ENCODE measurements around the gene PRR20E.
"Not testable (repeated sequence)": the region's sequence is repeated elsewhere in the genome, so short reads cannot be mapped to it uniquely, and the experiment has no call there.

Gene PRR20E

DNA sequence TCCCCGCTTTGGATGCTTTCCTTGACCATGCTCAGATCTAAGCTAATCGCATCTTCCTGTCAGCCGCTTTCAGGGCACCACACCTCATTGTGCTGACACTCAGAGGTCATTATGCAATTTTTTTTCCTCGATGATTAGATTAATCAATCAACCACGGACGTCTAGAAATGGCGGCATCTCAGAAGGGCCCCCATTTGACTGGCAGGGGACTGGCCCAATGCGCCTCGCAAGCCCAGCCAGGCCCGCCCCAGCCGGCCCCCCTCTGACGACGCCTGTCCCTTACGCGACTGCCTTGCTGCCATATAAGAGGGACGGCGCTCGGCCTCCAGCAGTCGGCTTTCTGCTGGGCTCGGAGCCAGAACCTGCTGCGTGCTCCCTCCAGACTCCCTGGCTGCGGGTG lies at the start of gene PRR20E:
Gene PRR20E (plus strand): TSS at position 301 of the 400 bp plus-strand sequence. CDS start 387 bp downstream, outside the sequence.
- DNase-seq (ENCODE audit: low read depth): not testable (repeated sequence)

DNA sequence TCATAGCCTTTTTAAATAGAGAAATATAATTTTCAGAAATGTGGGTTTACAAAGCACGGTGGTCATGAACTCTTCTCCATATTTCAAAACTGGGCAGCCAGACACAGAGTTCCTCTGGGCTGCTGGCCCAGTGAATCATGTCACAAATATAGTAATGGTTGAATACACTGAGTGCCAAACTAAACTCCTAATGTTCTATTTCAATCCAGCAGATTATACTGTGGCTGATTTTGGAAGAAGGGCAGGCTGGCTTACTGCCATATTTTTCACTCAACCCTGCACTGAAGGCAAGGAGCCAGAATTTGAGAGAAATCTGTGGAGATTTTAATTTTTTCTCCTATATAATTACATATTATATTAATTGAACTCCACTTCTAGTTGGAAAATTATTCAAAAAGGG lies 43.3 kb upstream of the PRR20E start:
- DNase-seq (ENCODE audit: low read depth): no peak

DNA sequence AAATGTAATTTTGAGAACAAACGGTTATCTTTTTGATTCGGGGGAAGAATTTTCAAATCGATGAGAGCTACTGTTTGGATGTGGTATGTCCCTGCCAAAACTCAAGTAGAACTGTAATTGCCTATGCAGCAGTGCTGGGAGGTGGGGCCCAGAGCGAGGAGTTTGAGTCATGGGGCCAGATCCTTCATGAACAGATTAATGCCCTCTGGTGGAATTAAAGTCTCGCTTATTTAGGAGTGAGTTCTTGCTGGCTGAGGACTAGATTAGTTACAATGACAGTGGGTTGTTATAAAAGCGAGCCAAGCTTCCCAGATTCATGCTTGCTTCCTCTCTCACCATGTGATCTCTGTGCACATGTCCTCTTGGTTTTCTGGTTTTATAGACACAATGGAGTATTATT lies 38.1 kb upstream of the PRR20E start:
- no peak for DNase-seq (ENCODE audit: low read depth)

DNA sequence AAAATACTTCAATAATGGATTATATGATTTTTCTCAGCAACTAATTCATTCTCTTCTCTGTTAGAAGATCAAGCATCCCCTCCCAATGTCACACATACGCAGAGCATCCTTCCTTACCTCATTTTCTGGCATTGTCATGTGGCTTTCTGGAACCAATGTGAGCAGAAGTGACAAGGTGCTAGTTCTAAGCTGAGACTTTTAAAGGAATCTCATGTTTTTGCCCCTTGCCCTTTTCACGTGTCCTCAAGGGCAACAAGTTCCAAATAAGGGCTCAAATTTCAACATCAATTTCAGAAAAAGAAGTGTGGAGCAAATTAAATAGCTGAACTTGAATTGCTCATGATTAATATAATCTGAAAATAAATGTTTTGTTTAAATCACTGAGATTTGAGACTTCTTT lies 30.9 kb upstream of the PRR20E start:
- DNase-seq (ENCODE audit: low read depth): no peak

DNA sequence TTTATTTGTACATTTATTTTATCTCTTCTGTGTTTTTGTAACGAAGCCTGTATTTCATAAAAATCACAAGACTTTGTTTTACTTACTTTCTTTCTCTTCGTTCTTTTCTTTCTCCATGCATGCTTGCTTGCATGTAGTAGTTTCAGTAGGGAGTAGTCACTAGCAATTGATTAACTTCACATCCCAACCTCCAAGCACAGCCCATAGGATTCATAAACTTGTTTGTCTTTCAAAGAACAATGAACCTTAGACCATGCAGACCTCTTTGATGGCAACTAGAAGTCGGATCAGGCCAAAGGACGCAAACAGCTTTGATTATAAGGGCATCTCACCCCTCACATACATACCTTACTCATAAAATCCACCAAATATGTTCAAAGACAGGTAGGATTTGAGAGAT lies 29.4 kb upstream of the PRR20E start:
- DNase-seq (ENCODE audit: low read depth): no peak

DNA sequence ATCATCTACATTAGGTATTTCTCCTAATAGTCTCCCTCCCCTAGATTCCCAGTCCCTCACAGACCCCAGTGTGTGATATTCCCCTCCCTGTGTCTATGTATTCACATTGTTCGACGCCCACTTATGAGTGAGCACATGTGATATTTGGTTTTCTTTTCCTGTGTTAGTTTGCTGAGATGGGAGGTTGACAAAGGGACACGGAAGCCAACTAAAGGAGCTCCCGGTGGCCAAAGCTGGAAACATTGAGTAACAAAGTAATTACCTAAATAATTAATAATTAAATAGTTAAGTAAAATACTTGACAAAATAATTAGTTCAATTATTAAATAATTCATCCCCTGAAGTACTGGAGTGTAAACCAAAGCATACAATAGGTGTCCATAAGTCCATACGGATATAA lies 28.0 kb upstream of the PRR20E start:
- no peak for DNase-seq (ENCODE audit: low read depth)

DNA sequence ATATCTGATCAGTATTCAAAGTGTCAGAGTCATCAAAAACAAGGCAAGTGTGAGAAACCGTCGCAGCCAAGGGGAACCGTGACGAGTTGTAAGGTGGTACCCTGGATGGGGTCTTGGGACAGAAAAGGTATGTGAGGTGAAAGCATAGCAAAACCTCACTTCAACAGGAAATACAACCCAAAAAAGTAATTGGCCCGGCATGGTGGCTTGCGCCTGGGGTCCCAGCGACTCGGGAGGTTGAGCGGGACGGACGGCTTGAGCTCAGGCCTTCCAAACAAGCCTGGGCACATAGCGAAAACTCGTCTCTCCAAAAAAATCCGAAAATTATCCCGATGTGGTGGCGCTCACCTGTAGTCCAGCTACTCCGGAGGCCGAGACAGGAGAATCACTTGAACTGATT lies 27.2 kb upstream of the PRR20E start:
- DNase-seq (ENCODE audit: low read depth): not testable (repeated sequence)

DNA sequence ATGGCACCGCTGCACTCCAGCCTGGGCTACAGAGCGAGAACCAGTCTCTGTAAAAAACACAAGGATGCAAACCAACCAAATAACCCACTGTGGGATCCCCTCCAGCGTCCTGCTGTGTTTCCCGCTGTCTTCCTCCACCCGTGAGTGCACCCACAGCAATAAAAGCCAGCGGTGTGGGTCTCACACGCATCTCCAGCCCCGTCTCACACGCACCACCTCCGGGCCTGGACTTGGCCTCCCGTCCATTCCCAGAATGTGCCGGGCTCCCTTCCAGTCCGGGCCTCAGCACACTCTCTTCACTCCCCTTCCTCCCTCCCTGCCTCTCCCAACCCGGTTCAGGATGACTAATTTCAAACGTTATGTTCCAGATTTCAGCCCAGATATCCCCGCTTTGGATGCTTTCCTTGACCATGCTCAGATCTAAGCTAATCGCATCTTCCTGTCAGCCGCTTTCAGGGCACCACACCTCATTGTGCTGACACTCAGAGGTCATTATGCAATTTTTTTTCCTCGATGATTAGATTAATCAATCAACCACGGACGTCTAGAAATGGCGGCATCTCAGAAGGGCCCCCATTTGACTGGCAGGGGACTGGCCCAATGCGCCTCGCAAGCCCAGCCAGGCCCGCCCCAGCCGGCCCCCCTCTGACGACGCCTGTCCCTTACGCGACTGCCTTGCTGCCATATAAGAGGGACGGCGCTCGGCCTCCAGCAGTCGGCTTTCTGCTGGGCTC lies 26.6 kb upstream of the PRR20E start, which contains the start of gene PRR20A:
Gene PRR20A (plus strand): TSS at position 684 of the 734 bp plus-strand sequence. CDS start 387 bp downstream, outside the sequence.
- not testable (repeated sequence) for DNase-seq (ENCODE audit: low read depth)

DNA sequence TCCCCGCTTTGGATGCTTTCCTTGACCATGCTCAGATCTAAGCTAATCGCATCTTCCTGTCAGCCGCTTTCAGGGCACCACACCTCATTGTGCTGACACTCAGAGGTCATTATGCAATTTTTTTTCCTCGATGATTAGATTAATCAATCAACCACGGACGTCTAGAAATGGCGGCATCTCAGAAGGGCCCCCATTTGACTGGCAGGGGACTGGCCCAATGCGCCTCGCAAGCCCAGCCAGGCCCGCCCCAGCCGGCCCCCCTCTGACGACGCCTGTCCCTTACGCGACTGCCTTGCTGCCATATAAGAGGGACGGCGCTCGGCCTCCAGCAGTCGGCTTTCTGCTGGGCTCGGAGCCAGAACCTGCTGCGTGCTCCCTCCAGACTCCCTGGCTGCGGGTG lies 19.8 kb upstream of the PRR20E start, which contains the start of gene PRR20B:
Gene PRR20B (plus strand): TSS at position 301 of the 400 bp plus-strand sequence. CDS start 387 bp downstream, outside the sequence.
- DNase-seq (ENCODE audit: low read depth): not testable (repeated sequence)

DNA sequence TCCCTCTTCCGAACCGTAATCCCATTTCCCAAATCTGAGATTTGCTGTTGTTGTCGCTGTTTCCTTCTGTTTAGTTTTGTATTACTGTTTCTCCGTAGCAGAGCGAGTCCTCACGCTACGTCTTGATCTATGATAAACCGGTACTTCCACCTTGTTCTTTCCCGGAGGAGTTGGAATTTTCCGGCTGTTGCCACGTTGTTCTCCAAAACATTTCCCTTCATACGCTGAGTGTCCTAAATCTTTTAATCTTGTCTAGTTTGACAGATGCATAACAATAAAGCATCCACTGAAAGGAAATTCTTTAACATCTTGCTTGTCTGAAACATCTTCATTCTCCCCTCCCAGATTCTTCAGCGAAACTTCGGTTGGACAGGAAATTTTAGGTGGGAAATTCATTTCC lies 18.9 kb upstream of the PRR20E start:
- not testable (repeated sequence) for DNase-seq (ENCODE audit: low read depth)

DNA sequence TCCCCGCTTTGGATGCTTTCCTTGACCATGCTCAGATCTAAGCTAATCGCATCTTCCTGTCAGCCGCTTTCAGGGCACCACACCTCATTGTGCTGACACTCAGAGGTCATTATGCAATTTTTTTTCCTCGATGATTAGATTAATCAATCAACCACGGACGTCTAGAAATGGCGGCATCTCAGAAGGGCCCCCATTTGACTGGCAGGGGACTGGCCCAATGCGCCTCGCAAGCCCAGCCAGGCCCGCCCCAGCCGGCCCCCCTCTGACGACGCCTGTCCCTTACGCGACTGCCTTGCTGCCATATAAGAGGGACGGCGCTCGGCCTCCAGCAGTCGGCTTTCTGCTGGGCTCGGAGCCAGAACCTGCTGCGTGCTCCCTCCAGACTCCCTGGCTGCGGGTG lies 13.2 kb upstream of the PRR20E start, which contains the start of gene PRR20C:
Gene PRR20C (plus strand): TSS at position 301 of the 400 bp plus-strand sequence. CDS start 387 bp downstream, outside the sequence.
- DNase-seq (ENCODE audit: low read depth): not testable (repeated sequence)

DNA sequence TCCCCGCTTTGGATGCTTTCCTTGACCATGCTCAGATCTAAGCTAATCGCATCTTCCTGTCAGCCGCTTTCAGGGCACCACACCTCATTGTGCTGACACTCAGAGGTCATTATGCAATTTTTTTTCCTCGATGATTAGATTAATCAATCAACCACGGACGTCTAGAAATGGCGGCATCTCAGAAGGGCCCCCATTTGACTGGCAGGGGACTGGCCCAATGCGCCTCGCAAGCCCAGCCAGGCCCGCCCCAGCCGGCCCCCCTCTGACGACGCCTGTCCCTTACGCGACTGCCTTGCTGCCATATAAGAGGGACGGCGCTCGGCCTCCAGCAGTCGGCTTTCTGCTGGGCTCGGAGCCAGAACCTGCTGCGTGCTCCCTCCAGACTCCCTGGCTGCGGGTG lies 6.7 kb upstream of the PRR20E start, which contains the start of gene PRR20D:
Gene PRR20D (plus strand): TSS at position 301 of the 400 bp plus-strand sequence. CDS start 387 bp downstream, outside the sequence.
- DNase-seq (ENCODE audit: low read depth): not testable (repeated sequence)

DNA sequence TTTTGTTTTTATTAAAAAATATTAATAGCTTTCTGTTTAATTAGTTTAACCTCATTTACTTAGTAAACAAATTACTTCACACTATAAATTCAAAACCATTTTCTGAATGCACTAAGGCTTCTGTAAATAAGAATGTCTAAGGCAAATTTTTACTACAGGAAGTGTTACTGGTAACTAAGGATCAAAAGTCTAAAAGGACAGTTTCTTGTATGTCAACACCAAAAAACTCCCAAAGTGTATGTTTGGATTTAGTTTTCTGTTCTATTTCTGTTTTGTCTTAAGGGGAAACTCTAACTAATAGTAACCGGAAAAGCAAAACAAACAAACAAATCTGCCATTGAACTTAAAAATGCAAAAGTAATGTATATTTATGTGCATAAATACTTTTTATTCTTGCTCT lies 24.7 kb downstream of the PRR20E start:
- DNase-seq (ENCODE audit: low read depth): no peak

DNA sequence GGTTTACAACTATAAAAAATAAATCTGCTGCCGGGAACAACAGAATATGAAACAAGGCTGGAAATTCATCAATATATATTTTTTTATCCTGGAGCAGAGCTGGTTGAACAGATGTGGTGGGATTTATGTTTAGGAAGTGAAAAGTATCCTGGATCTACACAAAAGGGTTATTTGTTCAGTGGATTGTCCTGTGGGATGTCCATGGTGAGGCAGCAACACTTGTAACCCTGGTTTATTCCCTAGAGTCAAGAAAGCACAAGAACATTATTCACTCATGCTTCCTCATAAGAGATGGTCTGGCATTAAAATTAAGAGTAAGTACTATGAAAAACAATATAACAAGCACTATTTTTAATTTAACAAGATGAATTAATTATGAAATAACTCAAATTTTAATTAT lies 46.0 kb downstream of the PRR20E start:
- no peak for DNase-seq (ENCODE audit: low read depth)
